Choroid plexus epithelial cell (primary cell): ENCODE results near the gene CCDC194.

Experiments used
- DNase-seq: peaks from one replicate; pipeline ENCODE4 v3.0.0-alpha.2; 2010; ENCODE audit warnings: low read depth
- H3K4me3 ChIP-seq: 2 replicates; pipeline ENCODE4 v1.5.1; 2011; ENCODE audit warnings: low read depth, mild to moderate bottlenecking, control low read depth, low read length, moderate library complexity
- TF ChIP-seq, protein P1 (sequence below): conservative IDR thresholded peaks from 2 replicates; pipeline ENCODE4 v1.5.1; 2011; ENCODE audit warnings: low read depth, mild to moderate bottlenecking, control low read depth, inconsistent platforms, low read length, moderate library complexity

The CCDC194 gene

DNA sequence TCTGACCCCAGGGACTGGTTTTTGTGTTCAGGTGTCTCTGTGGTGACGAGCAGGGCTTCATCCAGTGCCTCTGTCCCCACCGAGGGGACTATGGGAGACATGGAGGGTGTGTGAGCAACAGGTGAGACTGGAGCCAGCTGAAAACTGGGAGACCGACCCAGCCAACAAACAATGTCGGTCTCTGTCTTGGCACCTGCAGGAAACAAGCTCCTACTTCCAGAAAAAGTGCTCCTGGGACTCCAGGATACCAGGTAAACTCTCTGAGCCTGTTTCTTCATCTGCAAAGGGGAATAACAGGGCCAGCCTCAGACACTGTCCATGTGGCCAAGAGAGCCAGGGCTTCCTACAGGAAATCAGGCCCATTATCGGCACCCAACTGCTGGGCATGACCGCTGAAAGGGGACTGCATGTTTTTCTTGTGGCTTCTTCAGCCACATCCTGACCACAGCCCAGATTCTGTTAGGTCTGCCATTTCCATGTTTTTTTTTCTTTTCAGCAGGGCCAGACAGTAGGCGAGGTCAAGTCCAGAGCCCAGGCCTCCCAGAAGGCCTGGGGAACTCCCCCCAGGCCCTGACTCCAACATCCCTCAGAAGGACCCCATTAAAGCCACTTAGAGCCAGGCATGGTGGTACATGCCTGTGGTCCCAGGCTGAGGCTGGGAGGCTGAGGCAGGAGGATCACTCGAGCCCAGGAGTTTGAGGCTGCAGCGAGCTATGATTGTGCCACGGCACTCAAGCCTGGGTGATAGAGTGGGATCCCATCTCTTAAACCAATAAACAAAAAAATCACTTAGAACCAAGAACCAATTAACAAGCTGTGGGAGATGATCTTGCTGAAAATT is 12.3 kb upstream of the CCDC194 start:
- no peak overlapping the region for H3K4me3 ChIP-seq
- TF ChIP-seq, protein P1, sequence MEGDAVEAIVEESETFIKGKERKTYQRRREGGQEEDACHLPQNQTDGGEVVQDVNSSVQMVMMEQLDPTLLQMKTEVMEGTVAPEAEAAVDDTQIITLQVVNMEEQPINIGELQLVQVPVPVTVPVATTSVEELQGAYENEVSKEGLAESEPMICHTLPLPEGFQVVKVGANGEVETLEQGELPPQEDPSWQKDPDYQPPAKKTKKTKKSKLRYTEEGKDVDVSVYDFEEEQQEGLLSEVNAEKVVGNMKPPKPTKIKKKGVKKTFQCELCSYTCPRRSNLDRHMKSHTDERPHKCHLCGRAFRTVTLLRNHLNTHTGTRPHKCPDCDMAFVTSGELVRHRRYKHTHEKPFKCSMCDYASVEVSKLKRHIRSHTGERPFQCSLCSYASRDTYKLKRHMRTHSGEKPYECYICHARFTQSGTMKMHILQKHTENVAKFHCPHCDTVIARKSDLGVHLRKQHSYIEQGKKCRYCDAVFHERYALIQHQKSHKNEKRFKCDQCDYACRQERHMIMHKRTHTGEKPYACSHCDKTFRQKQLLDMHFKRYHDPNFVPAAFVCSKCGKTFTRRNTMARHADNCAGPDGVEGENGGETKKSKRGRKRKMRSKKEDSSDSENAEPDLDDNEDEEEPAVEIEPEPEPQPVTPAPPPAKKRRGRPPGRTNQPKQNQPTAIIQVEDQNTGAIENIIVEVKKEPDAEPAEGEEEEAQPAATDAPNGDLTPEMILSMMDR, result no peak
- DNase-seq, result peak; percentile 45

DNA sequence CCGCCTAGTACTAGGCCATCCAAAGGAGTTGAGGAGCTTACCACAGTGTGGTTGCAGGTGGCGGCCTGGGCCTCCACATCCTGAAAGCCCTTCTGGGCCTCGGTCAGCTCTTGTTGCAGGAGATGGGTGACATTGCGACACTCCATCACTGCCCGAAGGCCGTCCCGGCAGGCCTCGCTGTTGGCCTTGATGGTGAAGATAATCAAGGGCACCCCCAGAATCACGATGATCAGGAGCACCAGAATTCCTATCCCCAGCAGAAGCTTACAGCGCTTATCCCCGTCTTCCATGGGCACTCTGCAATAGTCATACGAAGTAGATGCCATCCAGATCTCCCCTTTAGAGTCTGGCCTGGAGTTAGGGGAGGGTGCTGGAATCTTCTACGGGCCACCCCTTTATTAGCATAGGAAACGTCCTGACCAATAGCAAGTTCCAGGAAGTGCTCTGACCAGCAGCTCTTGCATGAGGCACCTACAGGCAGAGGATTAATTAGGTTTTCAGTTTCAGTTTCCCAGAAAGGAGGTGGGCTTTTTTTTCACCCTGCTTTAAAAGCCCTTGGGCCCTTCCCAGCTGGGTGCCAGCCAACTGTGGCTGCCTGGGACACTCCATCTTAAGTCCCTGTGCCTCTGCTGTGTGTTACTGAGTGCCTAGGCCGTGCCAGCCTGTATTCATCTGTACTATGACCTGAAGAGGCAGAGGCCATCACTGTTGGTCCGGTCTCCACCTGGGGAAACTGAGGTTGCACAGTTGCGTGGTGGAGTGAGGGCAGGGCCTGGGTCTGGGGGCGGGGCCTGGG is 11.5 kb upstream of the CCDC194 start, which contains the start of gene BST2:
BST2 (minus strand) TSS at position 381 of the 796 bp plus-strand sequence; CDS start at position 326, 55 bp downstream.
- TF ChIP-seq, protein P1, result no peak
- peak; percentile 76 for DNase-seq
- no peak within 1 kb of the TSS for H3K4me3 ChIP-seq

DNA sequence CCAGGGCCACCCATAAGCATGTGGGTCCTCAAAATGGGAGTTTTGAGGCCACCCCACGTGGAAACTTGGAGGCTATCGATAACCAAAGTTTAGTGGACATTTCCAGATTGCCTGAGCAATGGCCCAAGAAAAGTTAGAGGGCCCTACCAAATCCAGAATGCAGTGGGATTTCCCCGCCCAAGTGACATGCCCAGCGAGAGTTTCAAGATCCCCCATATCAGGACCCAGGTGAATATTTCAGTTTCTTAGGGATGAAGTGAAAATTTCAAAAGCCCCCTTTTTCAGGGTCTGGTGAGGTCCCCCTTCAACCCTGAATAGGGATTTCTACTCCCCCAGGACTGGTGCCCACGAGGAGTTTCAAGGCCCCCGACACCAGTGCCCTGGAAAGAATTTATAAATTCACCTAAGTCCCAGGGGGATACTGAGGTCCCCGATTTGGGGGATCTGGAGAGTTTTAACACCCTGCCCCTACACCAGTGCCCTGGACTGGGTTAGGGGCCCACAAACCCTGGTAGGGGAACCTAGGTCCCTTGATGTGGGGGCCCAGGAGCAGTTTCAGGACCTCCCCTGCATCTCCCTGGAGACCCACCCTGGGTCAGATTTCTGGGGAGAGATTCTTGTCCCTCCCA is 10.7 kb upstream of the CCDC194 start:
- H3K4me3 ChIP-seq, result no peak overlapping the region
- TF ChIP-seq, protein P1, result no peak
- DNase-seq, result no peak

DNA sequence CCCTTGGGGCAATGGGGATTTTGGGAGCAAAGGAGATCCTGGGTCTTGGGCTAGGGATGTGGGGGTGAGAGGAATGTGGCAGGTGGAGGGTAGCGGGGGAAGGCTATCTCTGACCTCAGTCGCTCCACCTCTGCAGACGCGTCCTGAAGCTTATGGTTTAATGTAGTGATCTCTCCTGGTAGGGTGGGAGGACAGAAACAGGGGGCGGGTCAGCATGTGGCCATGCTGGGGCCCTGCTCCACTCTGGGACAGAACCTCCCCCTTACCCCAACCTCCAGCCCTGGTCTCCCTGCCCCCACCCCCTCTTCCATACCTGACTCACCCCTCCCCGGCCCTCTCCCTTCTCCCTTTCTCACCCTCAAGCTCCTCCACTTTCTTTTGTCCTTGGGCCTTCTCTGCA is 10.0 kb upstream of the CCDC194 start:
- H3K4me3 ChIP-seq, result no peak overlapping the region
- no peak for DNase-seq
- TF ChIP-seq, protein P1, result no peak

DNA sequence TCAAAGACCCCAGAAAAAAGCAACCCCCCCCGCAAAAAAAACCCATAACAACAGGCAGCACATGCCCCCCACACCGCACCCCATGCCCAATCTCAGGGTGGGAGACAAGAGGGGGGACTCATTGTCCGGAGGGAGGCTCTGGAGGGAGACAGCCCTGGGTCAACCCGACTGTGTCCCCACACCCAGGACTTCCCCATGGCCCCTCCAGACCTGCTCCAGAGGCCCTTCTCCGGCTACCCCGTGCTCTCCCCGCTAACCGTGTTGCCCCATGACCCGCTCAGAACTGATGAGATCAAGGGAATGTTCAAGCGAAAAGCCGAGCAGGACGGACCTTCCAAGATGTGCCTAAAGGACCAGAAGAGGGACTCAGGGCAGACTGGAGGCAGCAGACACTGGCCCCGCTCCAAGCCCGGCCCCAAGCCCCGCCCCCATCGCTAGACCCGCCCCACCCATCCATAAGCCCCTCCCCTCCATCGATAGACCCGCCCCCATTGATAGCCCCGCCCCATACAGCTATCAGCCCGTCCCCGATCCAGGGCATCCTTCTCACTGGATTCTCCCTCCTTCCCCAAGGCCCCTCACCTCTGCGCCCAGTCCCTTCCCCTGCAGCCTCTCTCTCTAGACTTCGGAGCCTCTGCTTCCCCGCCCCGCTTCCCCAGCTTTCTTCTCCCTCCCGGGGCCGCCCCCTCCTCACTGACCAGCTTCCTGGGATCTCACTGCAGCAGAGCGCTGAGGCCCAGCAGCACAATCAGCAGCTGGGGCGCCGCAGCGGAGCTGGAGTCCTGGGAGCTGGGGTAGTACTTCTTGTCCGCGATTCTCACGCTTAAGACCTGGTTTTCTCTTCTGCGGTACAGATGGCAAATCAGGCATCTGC is 9.2 kb upstream of the CCDC194 start:
- TF ChIP-seq, protein P1, result no peak
- DNase-seq, result peak; percentile 46
- peak overlapping the region; percentile 28 for H3K4me3 ChIP-seq

DNA sequence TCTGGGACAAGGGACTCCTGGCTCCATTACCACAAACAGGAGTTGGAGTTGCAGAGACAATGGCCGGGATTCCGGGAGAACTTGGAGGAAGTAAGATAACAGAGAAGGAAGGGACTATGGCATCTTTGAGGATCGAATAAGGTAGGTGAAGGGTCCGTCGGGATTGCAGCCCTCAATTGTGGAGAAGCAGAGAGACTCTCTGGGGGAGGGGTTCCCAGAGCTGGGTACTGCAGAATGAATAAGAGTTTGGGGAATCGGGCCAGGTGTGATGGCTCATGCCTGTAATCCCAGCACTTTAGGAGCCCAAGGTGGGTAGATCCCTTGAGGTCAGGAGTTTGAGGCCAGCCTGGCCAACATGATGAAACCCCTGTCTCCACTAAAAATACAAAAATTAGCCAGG is 7.6 kb upstream of the CCDC194 start:
- TF ChIP-seq, protein P1, result no peak
- no peak for DNase-seq

More for the DNA sequence above, 7.6 kb upstream of the CCDC194 start:
- H3K4me3 ChIP-seq, result no peak overlapping the region
